Transverse colon (tissue), 4 donors: ENCODE measurements around the gene SERHL2. TPM values are rescaled to one million over a fixed set of nuclear protein-coding genes. Genes with fewer than 3 reads are reported as not detected.
"Not testable (repeated sequence)": the region's sequence is repeated elsewhere in the genome, so short reads cannot be mapped to it uniquely, and the experiment has no call there.

ENCODE experiments used
- DNase-seq: peaks from one replicate; pipeline ENCODE4 v3.0.0-alpha.2; 2019
- H3K27ac ChIP-seq, 4 donors: fragments of 200-600 bp; sonication (generic); 2 replicates each; pipeline ENCODE4 v1.5.1; 2016 to 2018; ENCODE audit warnings: inconsistent platforms in 4 of 4
- H3K27me3 ChIP-seq: fragments of 200-600 bp; sonication (generic); 2 replicates; pipeline ENCODE4 v1.5.1; 2017; ENCODE audit warnings: inconsistent platforms
- H3K36me3 ChIP-seq, 4 donors: fragments of 200-600 bp; sonication (generic); 2 replicates each; pipeline ENCODE4 v1.5.1; 2017 to 2019; ENCODE audit warnings: inconsistent platforms in 4 of 4
- H3K4me1 ChIP-seq, 4 donors: fragments of 200-600 bp; sonication (generic); 2 replicates each; pipeline ENCODE4 v1.5.1; 2017 to 2020; ENCODE audit warnings: inconsistent platforms in 4 of 4
- H3K4me3 ChIP-seq, 4 donors: fragments of 200-600 bp; sonication (generic); 1 replicate in 1 of 4; 2 replicates in 3 of 4; pipeline versions ENCODE4 v1.5.1 to v1.6.1; 2017 to 2019; ENCODE audit warnings: inconsistent platforms in 4 of 4
- H3K9me3 ChIP-seq, 2 donors: fragments of 200-600 bp; sonication (generic); 2 replicates each; pipeline ENCODE4 v1.5.1; 2017 to 2019; ENCODE audit warnings: inconsistent platforms in 2 of 2
- CTCF ChIP-seq, 5 experiments: fragments of 200-600 bp in 3 of 5; fragments of 450-650 bp in 2 of 5; sonication (generic) in 3 of 5; IDR thresholded peaks; 1 replicate in 2 of 5; 2 replicates in 3 of 5; pipeline ENCODE4 v1.5.1; 2016 to 2017; ENCODE audit warnings: antibody characterized with exemption in 5 of 5, inconsistent platforms in 3 of 5, mild to moderate bottlenecking in 2 of 5, moderate library complexity in 1 of 5
- EP300 ChIP-seq: sonication (generic); formaldehyde crosslinking; IDR thresholded peaks from one replicate; pipeline ENCODE4 v1.6.1; 2017; ENCODE audit warnings: antibody characterized with exemption, low read depth
- POLR2A ChIP-seq: fragments of 450-650 bp; IDR thresholded peaks from one replicate; pipeline ENCODE4 v1.6.1; 2016; ENCODE audit warnings: antibody characterized with exemption, mild to moderate bottlenecking, moderate library complexity
- POLR2AphosphoS5 ChIP-seq, 3 donors: sonication (generic); formaldehyde crosslinking; IDR thresholded peaks; one replicate each; pipeline ENCODE4 v1.6.1; 2016; ENCODE audit warnings: antibody characterized with exemption in 3 of 3
- WGBS, 2 donors: methylation state at CpG; one replicate each; pipeline ENCODE4 v1.1.5; 2018; ENCODE audit warnings: low coverage in 1 of 2; 5-methylcytosine and 5-hydroxymethylcytosine counted together
- in situ Hi-C, 4 donors: fragments of 200-750 bp; cut with MboI; loops; one replicate each; pipeline versions ENCODE4 v1.15.0 to v1.15.1; 2017; ENCODE audit warnings: low sequenced_read_pairs in 3 of 4, low pct_ligation_motif_present in 1 of 4, low pct_unique_long_range_greater_than_20kb in 1 of 4
- intact Hi-C: fragments of 100-400 bp; cut with DNase I; formaldehyde crosslinking; loops from one replicate; pipeline ENCODE4 v1.15.1; 2023; ENCODE audit warnings: low total_unique reads
- total RNA-seq, 4 donors: library from RNA; depleted of rRNA; stranded (reverse); fragments of >200 nt; gene quantifications; one replicate each; pipeline ENCODE4 v1.1.0, GENCODE V29; 2016

The SERHL2 gene
- total RNA-seq, 4 donors from 2014 or later, result 0.95 to 2.0 TPM; not detected in 2

GRCh38 chr22:42549331-42550060 lies 4.3 kb upstream of the SERHL2 start:
- no peaks in the 10 kb centered on the region for H3K36me3 ChIP-seq
- H3K27ac ChIP-seq, result no peak overlapping the region
- peaks cover 6 to 13% (median 8%) of the 10 kb centered on the region in 4 donors for H3K4me1 ChIP-seq
- WGBS, 2 donors, result 82 to 89% methylated on average over 5 to 11 of the region's 11 CpGs
- TF ChIP-seq EP300, result no peak
- no peak for TF ChIP-seq POLR2AphosphoS5 (IDR thresholded peaks at IDR 0.05)
- no peak overlapping the region for H3K4me3 ChIP-seq
- no peaks in the 10 kb centered on the region for H3K27me3 ChIP-seq
- no peaks in the 10 kb centered on the region for H3K9me3 ChIP-seq
- DNase-seq, result no peak
- intact Hi-C loops (no loop called here), in situ Hi-C loops (no loop called here)

GRCh38 chr22:42552294-42552647 lies 1.5 kb upstream of the SERHL2 start:
- Histone ChIP-seq H3K4me1 (peaks cover 6 to 13% (median 8%) of the 10 kb centered on the region in 4 donors), H3K27ac (peak overlapping the region in 1 of 4 donors; percentile 53)
- intact Hi-C loops, H3K36me3 ChIP-seq, in situ Hi-C loops, DNase-seq, H3K27me3 ChIP-seq, H3K9me3 ChIP-seq, H3K4me3 ChIP-seq: not testable (repeated sequence)
- TF ChIP-seq CTCF (IDR thresholded peaks at IDR 0.05), result peak in 1 of 5 experiments; percentile 20
- WGBS, 2 donors, result 68 to 72% methylated on average over 6 of the region's 6 CpGs

- intact Hi-C loops, result no loop called here
- 81 to 92% methylated on average over 2 to 8 of the region's 8 CpGs for WGBS, 2 donors
Measured at GRCh38 chr22:42560381-42560780, 6.6 kb downstream of the SERHL2 start.

GRCh38 chr22:42560781-42561180 lies 7.0 kb downstream of the SERHL2 start:
- peaks cover 0 to 10% (median 4%) of the 10 kb centered on the region in 4 donors for H3K4me1 ChIP-seq
- no peaks in the 10 kb centered on the region for H3K36me3 ChIP-seq
- no peak overlapping the region for H3K27ac ChIP-seq
- 76 to 92% methylated on average over 2 to 7 of the region's 7 CpGs for WGBS, 2 donors
- intact Hi-C loops, result no loop called here
- H3K9me3 ChIP-seq, result no peaks in the 10 kb centered on the region
- no peak for DNase-seq
- no peak overlapping the region for H3K4me3 ChIP-seq
- TF ChIP-seq CTCF (IDR thresholded peaks at IDR 0.05) (peak; percentile 19 to 34 (median 31)), EP300 (no peak), POLR2A (no peak), POLR2AphosphoS5 (IDR thresholded peaks at IDR 0.05) (no peak)
- H3K27me3 ChIP-seq, result no peaks in the 10 kb centered on the region
- in situ Hi-C loops, result no loop called here

More at GRCh38 chr22:42560381-42560780, 6.6 kb downstream of the SERHL2 start:
- in situ Hi-C loops, result no loop called here
- TF ChIP-seq POLR2A, result no peak
- TF ChIP-seq EP300, result no peak
- TF ChIP-seq POLR2AphosphoS5 (IDR thresholded peaks at IDR 0.05), result no peak
- no peak overlapping the region for H3K4me3 ChIP-seq
- H3K27me3 ChIP-seq, result no peaks in the 10 kb centered on the region
- H3K9me3 ChIP-seq, result no peaks in the 10 kb centered on the region
- H3K4me1 ChIP-seq, result peaks cover 0 to 10% (median 4%) of the 10 kb centered on the region in 4 donors
- no peaks in the 10 kb centered on the region for H3K36me3 ChIP-seq
- no peak for DNase-seq
- H3K27ac ChIP-seq, result no peak overlapping the region

- Histone ChIP-seq H3K4me3 (no peak overlapping the region), H3K27me3 (no peaks in the 10 kb centered on the region), H3K27ac (no peak overlapping the region), H3K9me3 (no peaks in the 10 kb centered on the region), H3K36me3 (no peaks in the 10 kb centered on the region), H3K4me1 (peaks cover 0 to 10% (median 4%) of the 10 kb centered on the region in 4 donors)
- DNase-seq, result no peak
- in situ Hi-C loops (no loop called here), intact Hi-C loops (no loop called here)
- no peak for TF ChIP-seq EP300
- no peak for TF ChIP-seq POLR2AphosphoS5 (IDR thresholded peaks at IDR 0.05)
- TF ChIP-seq POLR2A, result no peak
- WGBS, 2 donors, result 64% methylated on average over 5 of the region's 5 CpGs; no CpG with 5 or more reads in 1 of the 2 donors
Measured at GRCh38 chr22:42561856-42562255, 8.1 kb downstream of the SERHL2 start.
